Measurements from ENCODE around the gene FAM13A. TPM values are rescaled to one million over a fixed set of nuclear protein-coding genes. Genes with fewer than 3 reads are reported as not detected.

Gene FAM13A
- total and polyA plus RNA-seq, 4 donors: 31.0 to 41.4 (median 35.8) TPM

DNA sequence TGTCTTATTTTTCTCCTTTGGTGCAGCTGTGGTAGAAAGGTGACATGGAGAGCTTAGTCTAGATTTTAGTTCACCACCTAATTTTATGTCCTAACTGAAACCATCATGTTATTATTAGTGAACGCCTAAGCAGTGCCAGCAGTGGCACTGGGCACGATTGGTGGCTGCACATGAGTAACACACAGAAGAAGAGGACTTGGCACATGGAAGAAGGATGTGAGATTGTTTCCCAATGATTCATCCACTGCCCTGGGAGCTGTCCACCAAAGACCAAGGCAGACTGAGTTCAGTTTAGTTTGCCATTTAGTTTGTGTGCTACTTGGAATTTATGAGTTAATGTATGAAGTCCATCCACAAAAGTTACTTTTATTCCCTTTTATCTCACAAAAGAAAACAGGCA, 291.3 kb downstream of the FAM13A start:
- Histone ChIP-seq H3K27ac (ENCODE audit: low read depth, low read length) (no peak overlapping the region), H3K27me3 (ENCODE audit: control insufficient read depth, insufficient read depth, low read length) (no peaks in the 10 kb centered on the region), H3K4me3 (ENCODE audit: low read depth, low read length) (no peak overlapping the region), H3K9me3 (ENCODE audit: control insufficient read depth, insufficient read depth, low read length) (no peaks in the 10 kb centered on the region), H3K4me1 (ENCODE audit: control insufficient read depth, insufficient read depth, low read length) (no peaks in the 10 kb centered on the region), H3K36me3 (ENCODE audit: control insufficient read depth, insufficient read depth, low read length) (no peaks in the 10 kb centered on the region)
- DNase-seq (ENCODE audit: low read depth in 4 of 6, low spot score in 6 of 6): no peak
- WGBS (ENCODE audit: insufficient coverage): no CpG with 5 or more reads among the region's 2 CpGs

DNA sequence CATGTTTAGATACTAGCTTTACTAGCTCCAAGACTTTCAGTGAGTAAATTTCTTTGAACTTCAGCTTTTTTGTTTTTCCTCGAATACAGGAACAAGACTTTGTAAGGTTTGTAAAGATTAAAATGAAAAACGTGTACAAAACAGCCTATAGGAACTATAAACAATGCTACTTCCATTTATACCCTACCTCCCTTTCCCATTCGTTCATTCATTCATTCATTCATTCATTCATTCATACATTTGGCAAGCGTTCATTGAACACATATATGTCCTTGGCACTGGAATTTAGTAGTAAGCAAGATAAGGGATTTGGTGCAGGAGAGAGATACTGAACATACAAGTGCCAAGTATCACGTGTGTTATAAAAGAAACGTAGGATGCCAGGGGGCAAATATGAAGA, 293.9 kb downstream of the FAM13A start:
- DNase-seq (ENCODE audit: low read depth in 4 of 6, low spot score in 6 of 6): no peak
- no peak overlapping the region for H3K27ac ChIP-seq (ENCODE audit: low read depth, low read length)
- 95% methylated on average over 2 of the region's 6 CpGs for WGBS (ENCODE audit: insufficient coverage)
- H3K9me3 ChIP-seq (ENCODE audit: control insufficient read depth, insufficient read depth, low read length): no peaks in the 10 kb centered on the region
- H3K27me3 ChIP-seq (ENCODE audit: control insufficient read depth, insufficient read depth, low read length): no peaks in the 10 kb centered on the region
- no peak overlapping the region for H3K4me3 ChIP-seq (ENCODE audit: low read depth, low read length)
- peaks cover 6% of the 10 kb centered on the region for H3K4me1 ChIP-seq (ENCODE audit: control insufficient read depth, insufficient read depth, low read length)
- no peaks in the 10 kb centered on the region for H3K36me3 ChIP-seq (ENCODE audit: control insufficient read depth, insufficient read depth, low read length)

DNA sequence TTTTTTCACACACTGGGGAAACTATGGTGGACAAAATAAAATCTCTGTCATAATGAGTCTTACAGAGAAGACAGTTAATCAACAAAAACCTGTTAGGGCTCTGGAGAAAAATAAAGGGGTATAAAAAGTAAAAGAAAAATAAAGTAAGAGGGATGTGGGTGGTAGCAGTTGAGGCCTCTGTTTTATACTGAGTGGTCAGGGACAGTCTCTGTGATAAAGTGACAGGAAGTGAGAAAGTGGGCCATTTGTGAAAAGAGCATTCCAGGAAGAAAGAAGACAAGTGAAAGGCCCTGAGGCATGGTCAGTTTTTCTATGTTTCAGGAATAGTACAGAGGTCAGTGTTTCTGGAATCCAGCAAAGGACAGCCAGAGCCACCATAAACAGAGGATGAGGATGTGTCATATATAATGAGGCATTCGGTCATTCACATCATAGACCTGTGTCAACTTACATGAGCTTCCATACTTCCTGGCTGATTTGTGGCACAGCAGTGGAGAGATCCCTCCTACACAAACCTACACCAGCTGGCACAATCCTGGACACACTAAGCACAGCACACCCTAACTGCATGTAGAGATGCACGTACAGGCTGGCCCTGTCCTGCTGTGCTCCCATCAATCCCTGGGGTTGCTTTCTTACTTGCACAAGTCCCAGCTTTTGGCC, 295.0 kb downstream of the FAM13A start:
- Histone ChIP-seq H3K9me3 (ENCODE audit: control insufficient read depth, insufficient read depth, low read length) (no peaks in the 10 kb centered on the region), H3K4me1 (ENCODE audit: control insufficient read depth, insufficient read depth, low read length) (peaks cover 6% of the 10 kb centered on the region), H3K27ac (ENCODE audit: low read depth, low read length) (no peak overlapping the region), H3K27me3 (ENCODE audit: control insufficient read depth, insufficient read depth, low read length) (no peaks in the 10 kb centered on the region), H3K36me3 (ENCODE audit: control insufficient read depth, insufficient read depth, low read length) (no peaks in the 10 kb centered on the region), H3K4me3 (ENCODE audit: low read depth, low read length) (no peak overlapping the region)
- no peak for DNase-seq (ENCODE audit: low read depth in 4 of 6, low spot score in 6 of 6)
- 71% methylated on average over 1 of the region's 2 CpGs for WGBS (ENCODE audit: insufficient coverage)

DNA sequence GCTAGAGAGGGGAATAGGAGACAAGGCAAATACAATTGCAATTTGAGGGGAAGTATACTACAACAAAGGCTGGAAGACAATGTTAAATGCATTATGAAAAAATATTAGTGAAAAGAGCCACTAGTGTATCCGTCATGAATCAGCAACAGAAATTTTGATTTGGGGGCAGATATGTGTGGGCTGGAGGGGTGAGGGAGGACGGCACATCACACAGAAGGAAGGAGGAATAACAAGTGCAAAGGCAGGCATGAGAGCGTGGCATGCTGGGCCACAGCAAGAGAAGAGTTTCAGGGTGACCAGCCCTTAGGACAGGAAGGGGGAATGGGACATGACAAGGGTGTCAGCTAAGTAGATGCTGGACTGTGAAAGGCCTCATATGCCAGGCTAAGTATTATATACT, 295.6 kb downstream of the FAM13A start:
- H3K27ac ChIP-seq (ENCODE audit: low read depth, low read length): no peak overlapping the region
- H3K4me1 ChIP-seq (ENCODE audit: control insufficient read depth, insufficient read depth, low read length): peaks cover 6% of the 10 kb centered on the region
- no peaks in the 10 kb centered on the region for H3K27me3 ChIP-seq (ENCODE audit: control insufficient read depth, insufficient read depth, low read length)
- WGBS (ENCODE audit: insufficient coverage): 98% methylated on average over 3 of the region's 3 CpGs
- no peaks in the 10 kb centered on the region for H3K9me3 ChIP-seq (ENCODE audit: control insufficient read depth, insufficient read depth, low read length)
- no peaks in the 10 kb centered on the region for H3K36me3 ChIP-seq (ENCODE audit: control insufficient read depth, insufficient read depth, low read length)
- H3K4me3 ChIP-seq (ENCODE audit: low read depth, low read length): no peak overlapping the region
- DNase-seq (ENCODE audit: low read depth in 4 of 6, low spot score in 6 of 6): no peak

DNA sequence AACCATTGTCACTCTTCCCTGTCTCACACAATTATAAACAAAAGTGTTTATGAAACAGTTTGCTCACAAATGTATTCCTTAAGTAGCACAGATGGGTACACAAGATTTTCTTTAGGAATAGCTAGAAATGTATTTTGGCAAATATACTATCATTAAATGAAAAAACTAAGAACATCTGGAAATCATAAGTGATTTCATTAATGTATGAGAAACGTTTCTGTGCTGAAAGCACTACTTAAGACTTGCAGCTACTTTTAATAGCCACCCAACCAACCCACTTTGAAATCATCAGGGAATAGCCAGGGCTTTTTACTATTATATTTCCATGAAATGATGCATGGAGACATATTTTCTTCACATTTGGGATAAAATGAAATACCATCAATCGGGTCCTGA, 297.1 kb downstream of the FAM13A start:
- H3K27ac ChIP-seq (ENCODE audit: low read depth, low read length): no peak overlapping the region
- H3K36me3 ChIP-seq (ENCODE audit: control insufficient read depth, insufficient read depth, low read length): no peaks in the 10 kb centered on the region
- no peaks in the 10 kb centered on the region for H3K27me3 ChIP-seq (ENCODE audit: control insufficient read depth, insufficient read depth, low read length)
- WGBS (ENCODE audit: insufficient coverage): no CpG with 5 or more reads among the region's 2 CpGs
- H3K9me3 ChIP-seq (ENCODE audit: control insufficient read depth, insufficient read depth, low read length): no peaks in the 10 kb centered on the region
- peaks cover 6% of the 10 kb centered on the region for H3K4me1 ChIP-seq (ENCODE audit: control insufficient read depth, insufficient read depth, low read length)
- no peak for DNase-seq (ENCODE audit: low read depth in 4 of 6, low spot score in 6 of 6)
- no peak overlapping the region for H3K4me3 ChIP-seq (ENCODE audit: low read depth, low read length)

DNA sequence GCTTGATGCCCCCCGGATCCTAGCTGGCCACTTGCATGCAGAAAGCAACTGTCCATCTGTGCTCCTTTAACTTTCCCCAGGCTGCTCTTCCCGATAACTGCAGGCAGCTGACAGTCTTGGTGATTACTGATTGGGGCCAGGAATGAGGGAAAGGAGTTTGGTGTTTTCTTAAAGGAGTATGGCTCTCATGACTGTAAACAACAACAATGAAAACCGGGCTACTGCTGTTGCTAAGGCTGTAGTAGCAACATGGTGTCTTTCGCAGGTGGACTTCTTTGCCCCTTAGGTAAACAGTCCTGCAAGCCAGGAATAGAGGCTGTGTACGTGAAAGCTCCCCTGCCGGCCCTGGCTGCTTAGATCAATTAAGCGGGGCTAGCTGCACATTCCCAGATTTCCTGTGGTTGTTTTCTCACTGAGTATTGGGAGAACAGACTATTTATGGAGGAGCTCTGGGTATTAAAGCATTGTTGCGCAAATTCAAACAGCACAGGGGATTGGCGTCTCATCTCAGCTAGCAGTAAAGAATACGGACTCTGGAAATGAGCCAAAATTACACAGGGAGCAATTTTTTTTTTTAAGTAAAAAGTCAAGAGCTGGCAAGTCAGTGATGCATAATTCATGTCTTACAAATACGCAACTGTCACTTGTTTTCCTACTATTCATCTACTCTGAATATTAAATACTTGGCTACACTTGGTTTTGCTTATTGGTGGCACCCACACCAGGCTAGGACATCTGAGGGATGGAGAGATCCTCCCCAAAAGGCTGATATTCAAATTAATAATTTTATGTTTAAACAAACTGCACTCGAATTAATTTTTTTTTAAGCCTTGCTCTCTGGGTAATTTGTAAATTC, 297.7 kb downstream of the FAM13A start:
- peaks cover 6% of the 10 kb centered on the region for H3K4me1 ChIP-seq (ENCODE audit: control insufficient read depth, insufficient read depth, low read length)
- H3K9me3 ChIP-seq (ENCODE audit: control insufficient read depth, insufficient read depth, low read length): no peaks in the 10 kb centered on the region
- peak in 5 of 6 donors; percentile 26 to 88 (median 49) for DNase-seq (ENCODE audit: low read depth in 4 of 6, low spot score in 6 of 6)
- H3K36me3 ChIP-seq (ENCODE audit: control insufficient read depth, insufficient read depth, low read length): no peaks in the 10 kb centered on the region
- peak overlapping the region; percentile 54 for H3K27ac ChIP-seq (ENCODE audit: low read depth, low read length)
- WGBS (ENCODE audit: insufficient coverage): 16% methylated on average over 7 of the region's 12 CpGs
- peak overlapping the region; percentile 30 for H3K4me3 ChIP-seq (ENCODE audit: low read depth, low read length)
- H3K27me3 ChIP-seq (ENCODE audit: control insufficient read depth, insufficient read depth, low read length): no peaks in the 10 kb centered on the region

DNA sequence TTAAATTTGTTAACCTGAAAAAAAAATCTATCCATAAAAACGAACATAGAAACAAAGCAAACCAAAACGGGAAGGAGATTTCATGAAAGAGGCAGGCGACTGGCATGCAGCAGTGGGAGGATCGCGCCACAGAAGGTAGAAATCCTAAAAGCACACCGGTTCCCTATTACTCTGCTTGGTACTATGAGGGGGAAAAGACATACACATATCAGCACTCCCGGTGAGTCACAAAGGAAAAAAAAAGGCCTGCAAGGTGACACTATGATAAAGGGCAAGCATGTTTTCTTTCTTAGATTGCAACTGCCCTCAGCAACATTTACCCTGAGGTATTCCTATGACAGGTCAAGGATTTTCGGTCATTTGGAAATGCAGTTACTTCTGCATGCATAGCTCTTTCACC, 298.7 kb downstream of the FAM13A start:
- DNase-seq (ENCODE audit: low read depth in 4 of 6, low spot score in 6 of 6): peak in 4 of 6 donors; percentile 15 to 74 (median 30)
- Histone ChIP-seq H3K36me3 (ENCODE audit: control insufficient read depth, insufficient read depth, low read length) (no peaks in the 10 kb centered on the region), H3K9me3 (ENCODE audit: control insufficient read depth, insufficient read depth, low read length) (no peaks in the 10 kb centered on the region), H3K4me3 (ENCODE audit: low read depth, low read length) (peak overlapping the region; percentile 30), H3K27me3 (ENCODE audit: control insufficient read depth, insufficient read depth, low read length) (no peaks in the 10 kb centered on the region), H3K4me1 (ENCODE audit: control insufficient read depth, insufficient read depth, low read length) (peaks cover 6% of the 10 kb centered on the region), H3K27ac (ENCODE audit: low read depth, low read length) (no peak overlapping the region)
- no CpG with 5 or more reads among the region's 8 CpGs for WGBS (ENCODE audit: insufficient coverage)

DNA sequence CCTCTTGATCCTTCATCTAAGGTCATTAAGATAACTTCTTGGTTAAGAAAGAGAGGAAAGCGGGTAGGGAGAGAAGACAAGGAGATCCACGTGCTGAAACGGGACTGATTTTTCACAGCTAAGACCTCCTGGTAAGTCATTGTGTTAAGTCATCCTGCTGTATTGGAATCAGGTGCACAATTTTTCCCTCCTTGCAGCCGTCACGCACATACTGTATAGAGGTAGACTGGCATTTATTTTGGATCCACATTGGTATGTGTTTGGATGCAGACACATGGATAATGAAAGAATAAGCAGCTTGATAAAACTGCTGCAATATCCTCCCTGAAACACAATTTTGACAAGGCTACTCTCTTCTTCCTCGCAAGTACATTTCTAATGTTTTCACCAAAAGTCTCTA, 299.2 kb downstream of the FAM13A start:
- WGBS (ENCODE audit: insufficient coverage): 12% methylated on average over 3 of the region's 6 CpGs
- H3K27ac ChIP-seq (ENCODE audit: low read depth, low read length): no peak overlapping the region
- DNase-seq (ENCODE audit: low read depth in 4 of 6, low spot score in 6 of 6): peak in 3 of 6 donors; percentile 17 to 82 (median 46)
- H3K9me3 ChIP-seq (ENCODE audit: control insufficient read depth, insufficient read depth, low read length): no peaks in the 10 kb centered on the region
- H3K27me3 ChIP-seq (ENCODE audit: control insufficient read depth, insufficient read depth, low read length): no peaks in the 10 kb centered on the region
- H3K4me1 ChIP-seq (ENCODE audit: control insufficient read depth, insufficient read depth, low read length): peaks cover 6% of the 10 kb centered on the region
- peak overlapping the region; percentile 30 for H3K4me3 ChIP-seq (ENCODE audit: low read depth, low read length)
- H3K36me3 ChIP-seq (ENCODE audit: control insufficient read depth, insufficient read depth, low read length): no peaks in the 10 kb centered on the region

DNA sequence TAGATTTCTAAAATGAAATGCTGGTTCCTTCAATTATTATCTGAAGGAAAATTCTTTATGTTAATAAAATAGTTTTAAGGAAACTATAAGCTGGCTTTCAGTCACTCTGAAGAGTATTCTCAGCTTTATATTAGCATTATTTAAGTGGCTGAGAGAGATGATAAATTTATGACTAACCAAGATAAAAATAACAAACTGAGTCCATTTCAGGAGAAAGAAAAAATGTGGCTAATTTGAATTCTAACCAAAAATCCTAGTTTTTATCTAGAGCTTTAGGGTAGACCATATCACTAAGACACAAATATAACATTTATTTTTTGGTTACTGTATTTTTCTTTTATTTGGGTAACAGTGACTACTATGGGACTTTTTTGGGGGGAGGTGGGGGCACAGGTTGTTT, 299.9 kb downstream of the FAM13A start:
- no peak overlapping the region for H3K27ac ChIP-seq (ENCODE audit: low read depth, low read length)
- H3K4me1 ChIP-seq (ENCODE audit: control insufficient read depth, insufficient read depth, low read length): peaks cover 6% of the 10 kb centered on the region
- H3K9me3 ChIP-seq (ENCODE audit: control insufficient read depth, insufficient read depth, low read length): no peaks in the 10 kb centered on the region
- no peaks in the 10 kb centered on the region for H3K27me3 ChIP-seq (ENCODE audit: control insufficient read depth, insufficient read depth, low read length)
- no peak overlapping the region for H3K4me3 ChIP-seq (ENCODE audit: low read depth, low read length)
- H3K36me3 ChIP-seq (ENCODE audit: control insufficient read depth, insufficient read depth, low read length): no peaks in the 10 kb centered on the region
- DNase-seq (ENCODE audit: low read depth in 4 of 6, low spot score in 6 of 6): no peak

DNA sequence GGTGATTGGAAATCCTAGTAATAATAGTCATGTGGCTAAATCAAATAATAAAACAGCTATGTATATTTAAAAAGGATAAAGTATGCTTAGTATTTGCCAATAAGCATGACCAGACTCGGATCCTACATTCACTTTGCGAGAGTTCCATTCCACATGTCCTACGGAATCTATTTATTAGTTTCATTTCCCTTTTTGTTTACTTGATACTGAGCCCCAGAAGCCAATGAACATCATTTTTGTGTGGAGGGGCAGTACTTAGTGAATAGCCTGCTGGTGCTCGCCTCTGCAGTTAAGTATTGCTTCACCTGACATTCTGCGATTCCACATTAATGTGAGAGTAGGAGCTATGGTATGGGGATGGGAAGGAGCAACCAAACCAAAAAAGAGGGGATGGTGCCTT, 300.8 kb downstream of the FAM13A start:
- H3K27ac ChIP-seq (ENCODE audit: low read depth, low read length): no peak overlapping the region
- H3K4me1 ChIP-seq (ENCODE audit: control insufficient read depth, insufficient read depth, low read length): peaks cover 6% of the 10 kb centered on the region
- WGBS (ENCODE audit: insufficient coverage): 94% methylated on average over 3 of the region's 5 CpGs
- H3K4me3 ChIP-seq (ENCODE audit: low read depth, low read length): no peak overlapping the region
- no peaks in the 10 kb centered on the region for H3K27me3 ChIP-seq (ENCODE audit: control insufficient read depth, insufficient read depth, low read length)
- H3K36me3 ChIP-seq (ENCODE audit: control insufficient read depth, insufficient read depth, low read length): no peaks in the 10 kb centered on the region
- peak in 1 of 6 donors; percentile 29 for DNase-seq (ENCODE audit: low read depth in 4 of 6, low spot score in 6 of 6)
- H3K9me3 ChIP-seq (ENCODE audit: control insufficient read depth, insufficient read depth, low read length): no peaks in the 10 kb centered on the region

Measured in spinal cord (tissue), 10 donors.